Activated CD4-positive, alpha-beta T cell treated with anti-CD3 and anti-CD28 coated beads, Interleukin-2, amount 10 ng/mL, durations not matched to agents 24 days and 14 days (primary cell): Measurements from ENCODE around the gene EDNRA. TPM values are rescaled to one million over a fixed set of nuclear protein-coding genes. Genes with fewer than 3 reads are reported as not detected.

Source experiments
- total RNA-seq: library from RNA; stranded (reverse); gene quantifications from 2 replicates; pipeline ENCODE4 v1.2.3, GENCODE V29; 2022

The EDNRA gene
- total RNA-seq, 1 donor from 2014 or later: not detected

Other genes starting within 250 kb of the EDNRA start
- 18.3 and 19.7 TPM in 2 replicates for gene TMEM184C, start 136.3 kb downstream of the EDNRA start, total RNA-seq
- gene PRMT9, start 203.1 kb downstream of the EDNRA start, total RNA-seq: 8.1 TPM in 2 replicates